ENCODE results near the gene C16orf74.
A peak's percentile ranks its signal among the peaks of the same experiment; 100 is the strongest.

C16orf74 gene

DNA sequence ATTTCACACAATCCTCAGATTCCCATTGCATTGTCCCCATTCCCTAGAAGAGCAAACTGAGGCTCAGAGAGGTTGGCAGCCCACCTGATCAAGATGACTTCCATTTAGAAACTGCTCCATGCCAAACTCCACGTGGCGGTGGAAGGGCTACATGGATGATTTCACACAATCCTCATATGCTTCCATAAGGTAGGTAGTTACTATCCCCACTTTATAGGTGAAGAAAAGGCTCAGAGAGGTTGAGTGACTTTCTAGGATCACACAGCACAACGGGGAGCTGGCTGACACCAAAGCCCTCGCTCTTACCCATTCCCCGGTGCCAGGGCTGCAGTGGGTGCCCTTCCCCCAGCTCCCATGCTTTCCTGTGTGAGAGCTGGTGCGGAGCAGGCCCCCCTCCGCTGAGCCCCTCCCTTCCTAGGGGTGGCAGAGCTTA, 52.4 kb downstream of the C16orf74 start:
- DNase-seq (ENCODE audit: extremely low read depth in 1 of 2, low read depth in 1 of 2) = no peak

DNA sequence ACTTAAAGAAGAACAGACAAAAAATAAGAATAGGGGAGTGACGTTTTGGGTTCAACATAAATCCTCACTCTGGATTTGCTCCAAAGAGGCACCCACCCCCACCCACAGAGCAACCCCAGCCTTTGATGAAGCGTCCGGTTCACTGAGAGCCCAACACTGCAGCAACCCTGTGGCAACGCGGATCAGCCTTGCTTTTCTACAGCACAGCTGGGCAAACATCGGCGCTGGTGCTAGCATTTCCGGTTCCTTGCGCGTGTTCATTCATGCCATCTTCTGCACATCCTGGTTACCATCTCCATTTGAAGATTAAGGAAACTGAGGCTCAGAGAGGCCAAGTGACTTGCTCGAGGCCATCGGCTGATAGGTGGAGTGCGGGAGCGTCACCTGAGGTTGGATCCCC, 53.5 kb downstream of the C16orf74 start:
- DNase-seq (ENCODE audit: extremely low read depth in 1 of 2, low read depth in 1 of 2) = no peak

DNA sequence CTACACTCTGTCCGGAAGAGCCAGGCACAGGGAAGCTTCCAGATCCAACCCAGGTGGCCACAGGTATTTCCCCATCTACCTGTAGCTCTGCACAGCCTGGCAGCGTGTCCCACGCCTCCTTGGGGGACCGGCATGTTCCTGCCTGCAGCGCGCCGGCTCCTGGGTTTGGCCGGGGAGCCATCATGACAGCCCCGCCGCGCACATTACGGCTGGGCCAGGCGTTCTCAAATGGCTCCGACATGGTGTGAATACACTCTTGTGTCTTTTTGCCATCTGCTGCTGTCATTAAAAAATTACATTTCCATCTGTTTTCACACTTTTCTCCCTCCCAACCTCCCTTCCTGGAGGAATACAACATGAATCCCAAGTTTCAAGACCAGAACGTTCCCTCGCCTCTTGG, 54.1 kb downstream of the C16orf74 start:
- DNase-seq (ENCODE audit: extremely low read depth in 1 of 2, low read depth in 1 of 2) = no peak

DNA sequence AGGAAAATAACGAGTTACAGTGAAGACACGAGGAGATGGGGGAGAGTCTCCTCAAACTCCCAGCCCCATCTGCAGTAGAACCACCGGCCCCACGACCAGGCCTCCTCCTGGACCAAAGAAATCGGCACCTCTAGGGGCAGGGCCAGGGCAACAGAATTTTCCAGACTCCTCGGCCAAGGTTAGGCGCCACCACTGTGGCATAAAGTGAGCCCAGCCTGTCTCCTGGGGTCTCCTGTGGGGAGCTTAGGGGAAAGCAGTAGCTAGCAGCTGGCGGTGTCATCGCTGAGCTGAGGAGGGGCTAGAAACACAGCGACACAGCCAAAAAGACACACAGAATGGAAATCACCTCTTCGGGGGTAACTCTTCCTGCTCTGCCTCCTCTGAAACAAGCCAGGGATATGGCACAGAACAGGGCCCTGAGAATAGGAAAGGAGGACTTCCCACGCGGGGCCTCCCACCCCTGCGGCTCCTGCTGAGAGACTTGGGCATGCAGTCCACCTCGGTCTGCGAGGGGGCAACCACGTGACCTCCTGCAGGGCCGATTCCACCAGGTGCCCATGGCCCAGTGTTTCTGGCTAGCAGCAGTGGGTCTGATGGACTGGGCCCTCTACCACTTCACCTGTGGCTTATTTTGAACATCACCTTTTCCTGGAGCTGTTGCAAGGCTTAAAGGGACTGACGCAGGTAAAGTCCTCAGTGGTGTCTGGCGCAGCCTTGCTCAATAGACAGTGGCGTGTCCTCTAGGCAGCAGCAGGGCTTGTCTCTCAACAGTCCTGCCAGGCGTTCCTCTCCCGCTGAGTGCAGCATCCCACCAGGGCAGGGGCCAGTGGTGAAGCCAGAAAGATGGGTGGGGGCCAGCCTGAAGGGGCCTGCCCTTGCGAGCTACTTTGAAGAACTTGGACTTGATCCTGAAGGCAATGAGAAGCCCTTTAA, 55.4 kb downstream of the C16orf74 start:
- no peak for DNase-seq (ENCODE audit: extremely low read depth in 1 of 2, low read depth in 1 of 2)

DNA sequence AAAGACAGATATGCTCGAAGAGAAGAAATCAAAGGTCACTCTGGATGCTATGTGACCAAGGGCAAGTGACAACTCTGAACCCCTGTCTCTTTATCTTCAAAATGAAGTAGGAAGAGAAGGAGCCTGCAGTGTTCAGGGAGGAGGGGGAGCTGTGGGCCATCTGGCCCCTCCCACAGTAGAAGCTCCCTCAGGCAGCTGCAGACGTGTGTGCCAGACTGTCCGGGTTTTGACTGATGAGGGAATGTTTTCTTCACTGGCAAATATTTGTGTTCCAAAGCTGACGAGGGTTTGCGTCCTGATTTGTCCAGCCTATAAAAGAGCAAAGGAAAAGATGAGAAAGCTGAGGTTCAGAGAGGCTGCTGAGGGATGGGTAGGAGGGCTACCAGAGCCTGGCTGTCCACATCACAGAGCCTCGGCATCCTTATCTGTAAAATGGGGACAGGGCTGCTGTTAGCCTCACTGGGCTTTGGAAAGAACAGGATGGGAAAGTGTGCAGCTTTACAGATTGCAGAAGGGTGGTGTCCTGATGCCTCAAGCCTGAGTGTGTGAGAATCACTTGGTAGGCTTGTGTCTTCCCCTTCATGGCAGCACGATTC, 60.3 kb downstream of the C16orf74 start:
- DNase-seq (ENCODE audit: extremely low read depth in 1 of 2, low read depth in 1 of 2) = no peak

DNA sequence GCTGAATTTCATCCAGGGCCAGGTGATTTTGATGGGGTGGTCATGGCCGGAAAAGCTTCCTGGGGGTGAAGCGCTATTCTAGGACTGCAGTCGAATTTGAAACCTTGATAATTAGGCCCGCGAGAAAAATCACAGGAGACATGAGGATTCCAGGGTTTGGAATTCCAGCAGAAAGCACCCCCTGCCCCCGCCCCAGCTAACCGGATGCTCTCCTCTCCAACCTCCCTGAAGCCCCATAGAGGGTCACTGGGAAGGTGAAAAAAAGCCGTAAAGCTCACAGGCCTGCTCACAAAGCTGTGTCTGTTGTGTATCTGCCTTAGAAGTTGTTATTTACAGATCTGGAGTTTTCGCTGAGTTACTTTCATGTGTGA, 61.0 kb downstream of the C16orf74 start:
- no peak for DNase-seq (ENCODE audit: extremely low read depth in 1 of 2, low read depth in 1 of 2)

DNA sequence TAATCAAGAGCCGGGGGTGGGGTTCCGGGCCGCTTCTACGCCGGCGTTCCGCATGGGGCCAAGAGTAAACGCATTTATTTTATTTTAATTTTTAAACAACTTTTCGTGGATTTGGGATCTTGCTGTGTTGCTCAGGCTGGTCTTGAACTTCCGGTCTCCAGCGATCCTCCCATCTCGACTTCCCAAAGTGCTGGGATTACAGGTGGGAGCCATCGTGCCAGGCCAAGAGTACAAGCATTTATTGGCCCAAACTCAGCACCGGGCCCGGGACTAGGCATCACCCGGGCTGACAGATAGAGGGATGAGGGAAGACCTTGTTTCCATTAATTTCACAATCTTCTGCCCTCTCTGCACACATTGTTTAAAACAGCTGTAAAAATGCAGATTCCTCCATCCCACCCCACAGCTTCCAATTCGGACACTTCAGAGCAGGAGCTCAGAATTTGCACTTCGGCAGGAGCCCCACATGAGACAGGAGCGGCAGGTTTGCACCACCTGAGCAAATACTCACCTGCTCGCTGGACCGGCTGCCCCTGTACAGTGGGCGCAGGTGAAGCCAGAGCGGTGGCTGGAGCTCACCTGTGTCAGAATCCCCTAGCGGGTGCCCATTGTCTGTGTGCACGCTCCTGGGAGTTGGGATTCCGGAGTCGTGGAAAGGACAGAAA, 61.5 kb downstream of the C16orf74 start:
- DNase-seq (ENCODE audit: extremely low read depth in 1 of 2, low read depth in 1 of 2) = no peak

DNA sequence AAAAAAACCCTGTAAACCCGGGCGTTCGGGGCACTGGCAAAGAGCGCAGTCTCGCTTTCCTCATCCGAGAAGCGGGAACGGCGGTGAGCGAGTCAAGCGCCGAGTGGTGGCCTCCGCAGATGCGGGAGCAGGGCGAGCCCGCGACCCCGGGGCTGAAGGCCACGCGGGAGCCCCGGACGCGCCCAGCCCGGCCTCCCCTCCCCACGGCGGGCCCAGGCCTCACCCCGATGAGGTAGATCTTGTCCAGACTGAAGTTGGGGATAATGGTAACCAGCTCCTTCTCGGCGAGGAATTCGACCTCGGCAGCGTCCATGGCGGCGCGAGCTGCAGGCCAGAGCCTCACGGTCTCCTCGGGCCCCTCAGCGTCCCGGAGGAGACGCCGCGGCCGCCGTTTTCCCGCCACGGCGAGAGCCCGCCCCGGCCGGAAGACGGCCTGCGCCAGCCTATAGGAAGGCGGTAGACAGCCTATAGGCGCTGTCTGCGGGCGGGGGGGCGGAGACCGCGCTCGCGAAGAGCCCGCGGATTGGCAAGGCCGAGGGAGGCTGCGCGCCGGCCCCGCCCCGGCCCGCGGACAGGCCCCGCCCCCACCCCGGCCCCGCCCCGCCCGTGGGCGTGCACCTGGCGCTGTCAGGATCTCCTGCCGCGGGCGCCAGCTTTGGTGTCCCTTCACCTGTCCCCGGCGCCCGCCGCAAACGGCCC, 62.2 kb downstream of the C16orf74 start, which contains the start of gene GINS2:
Gene GINS2 (minus strand): TSS at position 369 of the 699 bp plus-strand sequence. CDS start 56 bp downstream, at position 313.
- peak; percentile 61 to 85 for DNase-seq (ENCODE audit: extremely low read depth in 1 of 2, low read depth in 1 of 2)

DNA sequence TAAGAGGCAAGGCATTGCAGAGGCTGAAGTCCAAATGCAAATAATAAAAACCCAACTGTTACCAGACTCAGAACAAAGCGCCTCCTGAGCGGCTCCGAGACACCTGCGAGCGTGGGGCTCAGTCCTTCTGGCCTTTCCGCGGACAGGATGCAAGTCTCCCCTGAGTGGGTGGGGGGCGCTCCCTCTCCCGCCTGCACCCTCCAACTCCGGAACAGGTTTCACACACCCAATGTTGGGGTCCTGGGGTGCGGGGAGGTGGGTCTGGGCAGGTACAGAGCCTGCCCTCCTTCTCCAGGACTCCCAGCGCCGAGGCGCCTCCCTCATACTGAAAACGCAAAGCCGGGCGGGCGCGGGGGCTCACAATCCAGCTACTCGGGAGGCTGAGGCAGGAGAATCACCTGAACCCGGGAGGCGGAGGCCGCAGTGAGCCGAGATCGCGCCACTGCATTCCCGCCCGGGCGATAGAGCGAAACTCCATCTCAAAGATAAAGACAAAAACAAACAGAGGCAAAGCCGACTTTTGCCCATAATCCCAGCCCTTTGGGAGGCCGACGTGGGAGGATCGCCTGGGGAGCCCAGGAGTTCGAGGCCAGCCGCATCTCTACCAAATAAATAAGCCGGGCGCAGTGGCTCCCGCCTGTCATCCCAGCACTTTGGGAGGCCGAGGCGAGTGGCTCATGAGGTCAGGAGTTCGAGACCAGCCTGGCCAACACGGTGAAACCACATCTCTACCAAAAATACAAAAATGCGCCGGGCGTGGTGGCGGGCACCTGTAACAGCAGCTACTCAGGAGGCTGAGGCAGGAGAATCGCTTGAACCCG, 63.0 kb downstream of the C16orf74 start:
- DNase-seq (ENCODE audit: extremely low read depth in 1 of 2, low read depth in 1 of 2) = no peak

DNA sequence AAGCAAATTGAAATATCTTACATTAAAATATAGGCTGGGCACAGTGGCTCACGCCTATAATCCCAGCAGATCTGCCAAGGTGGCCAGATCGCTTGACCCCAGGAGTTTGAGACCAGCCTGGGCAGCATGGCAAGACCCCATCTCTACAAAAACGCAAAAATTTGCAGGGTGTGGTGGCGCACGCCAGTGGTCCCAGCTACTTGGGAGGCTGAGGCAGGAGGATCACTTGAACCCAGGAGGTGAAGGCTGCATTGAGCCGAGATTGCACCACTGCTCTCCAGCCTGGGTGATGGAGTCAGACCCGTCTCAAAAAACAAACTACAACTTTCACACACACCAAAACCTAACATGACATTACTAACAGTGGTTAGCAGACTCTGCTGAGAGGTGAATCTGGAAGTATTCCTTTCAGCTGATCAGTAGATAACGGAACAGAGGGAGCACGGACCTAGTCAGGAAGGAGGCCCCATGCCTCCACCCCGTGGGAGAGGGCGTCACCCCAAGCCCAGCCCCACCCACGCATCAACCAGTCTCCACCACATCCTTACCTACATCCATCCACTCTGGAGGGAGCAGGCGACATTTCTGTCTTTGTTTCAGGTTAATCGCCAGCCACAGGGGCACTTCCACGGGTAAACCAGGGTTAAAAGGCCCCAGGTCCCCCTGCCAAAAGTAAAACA, 63.8 kb downstream of the C16orf74 start:
- no peak for DNase-seq (ENCODE audit: extremely low read depth in 1 of 2, low read depth in 1 of 2)

DNA sequence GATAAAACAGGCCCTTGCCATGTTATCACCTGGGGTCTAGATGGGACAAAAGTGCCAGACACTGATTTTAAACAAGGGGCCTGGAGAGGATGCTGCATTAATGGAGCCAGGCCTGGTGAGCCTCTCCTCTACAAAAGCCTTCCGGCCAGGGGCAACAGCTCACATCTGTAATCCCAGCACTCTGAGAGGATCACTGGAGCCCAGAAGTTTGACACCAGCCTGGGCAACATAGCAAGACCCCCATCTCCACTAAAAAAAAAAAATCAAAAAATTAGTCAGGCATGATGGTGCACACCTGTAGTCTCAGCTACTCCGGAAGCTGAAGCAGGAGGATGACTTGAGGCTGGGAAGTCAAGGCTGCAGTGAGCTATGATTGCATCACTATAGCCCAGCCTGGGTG, 65.6 kb downstream of the C16orf74 start:
- DNase-seq (ENCODE audit: extremely low read depth in 1 of 2, low read depth in 1 of 2) = no peak

DNA sequence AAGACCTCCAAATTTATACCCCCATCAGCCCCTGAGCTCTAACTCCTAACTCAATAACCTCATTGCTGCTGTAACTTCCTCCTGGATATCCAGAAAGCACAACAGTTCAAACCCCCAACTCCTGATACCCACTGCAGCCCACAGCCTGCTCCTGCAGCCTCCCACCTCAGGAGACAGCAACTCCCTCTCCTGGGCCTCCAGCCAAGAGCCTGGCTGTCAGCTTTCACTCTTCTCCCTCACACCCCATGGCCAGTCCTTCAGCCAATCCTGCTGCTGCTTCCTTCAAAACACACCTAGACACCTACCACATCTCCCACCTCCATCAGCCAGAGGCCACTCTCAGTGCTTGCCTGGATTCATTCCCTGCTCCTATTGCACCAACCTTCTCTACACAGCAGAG, 67.5 kb downstream of the C16orf74 start:
- DNase-seq (ENCODE audit: extremely low read depth in 1 of 2, low read depth in 1 of 2) = no peak

DNA sequence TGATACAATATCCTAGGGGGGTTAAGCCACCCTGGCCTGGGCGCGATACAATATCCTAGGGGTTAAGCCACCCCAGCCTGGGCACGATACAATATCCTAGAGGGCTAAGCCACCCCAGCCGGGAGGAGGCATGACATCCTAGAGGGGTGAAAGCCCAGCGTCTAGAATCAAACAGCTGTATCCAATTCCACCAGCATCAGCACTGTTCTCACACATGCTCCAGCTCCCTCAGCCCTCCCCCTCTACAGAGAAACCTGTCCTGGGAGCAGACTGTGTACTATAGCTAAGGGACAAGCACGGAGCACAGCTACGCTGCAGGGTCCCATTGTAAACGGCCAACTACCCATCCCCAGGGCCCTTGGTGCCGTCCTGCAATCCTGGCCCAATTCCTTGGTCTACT, 68.4 kb downstream of the C16orf74 start:
- DNase-seq (ENCODE audit: extremely low read depth in 1 of 2, low read depth in 1 of 2) = no peak

DNA sequence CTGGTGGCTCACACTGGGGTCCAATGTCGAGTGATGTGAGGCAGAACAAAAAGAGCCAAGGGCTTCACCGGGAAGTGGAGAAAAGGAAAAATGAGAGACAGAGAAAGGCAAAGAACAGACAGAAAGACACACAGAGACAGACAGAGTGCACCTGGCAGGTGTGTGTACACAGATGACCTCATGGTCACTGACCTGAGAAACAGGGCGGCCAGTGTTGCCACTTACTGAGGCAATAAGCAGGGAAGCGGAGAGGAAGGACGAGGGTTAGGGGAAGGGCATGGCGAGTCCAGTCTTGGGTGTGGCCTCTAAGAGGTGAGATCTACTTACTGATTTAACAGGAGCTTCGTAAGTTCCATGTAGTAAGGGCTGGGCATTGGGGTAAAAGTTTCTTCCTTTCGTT, 69.6 kb downstream of the C16orf74 start:
- no peak for DNase-seq (ENCODE audit: extremely low read depth in 1 of 2, low read depth in 1 of 2)

DNA sequence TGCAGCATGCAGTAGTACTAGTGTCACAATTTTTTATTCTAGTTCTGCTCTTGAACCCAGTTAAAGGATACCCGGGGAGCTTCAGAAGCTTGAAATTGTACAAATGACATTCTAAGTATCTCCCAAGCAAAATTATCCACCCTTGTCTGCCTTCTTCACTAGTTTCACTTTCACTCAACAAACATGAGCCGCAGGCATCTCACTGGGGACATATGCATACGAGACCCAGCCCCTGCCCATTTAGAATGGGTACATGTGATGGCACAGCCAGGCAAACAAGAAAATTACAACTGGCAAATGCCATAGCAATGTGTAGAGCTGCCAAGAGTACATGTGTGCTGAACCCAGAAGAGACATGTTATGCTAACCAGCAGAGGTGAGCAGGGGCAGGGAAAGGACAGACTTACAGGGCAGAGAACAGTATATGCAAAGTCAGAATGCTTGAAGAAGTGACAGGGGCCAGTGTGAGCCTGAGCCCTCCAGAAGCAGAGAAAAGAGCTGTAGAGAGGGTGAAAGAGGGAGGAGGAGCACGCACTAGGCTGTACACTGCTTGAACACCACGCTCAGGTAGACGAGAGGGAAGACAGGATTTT, 70.4 kb downstream of the C16orf74 start:
- DNase-seq (ENCODE audit: extremely low read depth in 1 of 2, low read depth in 1 of 2) = no peak

DNA sequence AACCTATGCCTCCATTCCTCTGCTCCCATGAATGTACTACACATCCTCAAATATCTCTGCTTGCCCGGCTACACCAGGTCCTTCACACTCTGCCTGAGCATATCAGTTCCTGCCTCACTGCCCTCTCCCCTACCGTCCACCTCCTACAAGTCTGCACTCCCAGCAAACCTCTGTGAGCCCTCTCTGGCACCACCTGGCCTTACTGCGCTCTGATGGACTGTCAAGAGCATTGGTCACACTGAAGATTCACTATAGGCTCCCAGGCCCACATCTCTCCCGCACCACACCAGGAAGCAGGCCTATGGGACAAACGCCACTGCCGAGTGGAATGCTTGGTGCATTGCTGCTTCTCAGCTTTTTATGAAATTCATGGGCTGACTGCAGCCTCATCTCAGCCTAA, 71.0 kb downstream of the C16orf74 start:
- DNase-seq (ENCODE audit: extremely low read depth in 1 of 2, low read depth in 1 of 2) = no peak

DNA sequence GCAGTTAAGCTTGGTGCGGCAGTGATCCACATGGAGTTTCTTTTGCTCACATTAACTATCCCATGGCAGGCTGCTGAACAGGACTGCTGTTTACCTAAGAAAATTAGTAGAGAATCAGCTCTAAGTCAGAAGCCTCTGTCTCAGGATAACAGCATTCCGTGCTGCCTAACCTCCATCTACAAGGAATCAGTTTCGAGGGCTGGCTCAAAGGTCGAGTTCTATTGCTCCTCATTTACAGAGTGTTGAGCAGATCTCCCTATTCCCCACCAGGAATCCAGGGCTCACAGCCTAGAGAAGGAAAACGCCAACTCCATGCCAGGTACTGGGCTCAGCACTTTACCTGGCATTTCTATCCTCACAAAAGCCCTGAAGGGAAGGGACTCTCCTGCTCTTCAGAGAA, 72.1 kb downstream of the C16orf74 start:
- no peak for DNase-seq (ENCODE audit: extremely low read depth in 1 of 2, low read depth in 1 of 2)

DNA sequence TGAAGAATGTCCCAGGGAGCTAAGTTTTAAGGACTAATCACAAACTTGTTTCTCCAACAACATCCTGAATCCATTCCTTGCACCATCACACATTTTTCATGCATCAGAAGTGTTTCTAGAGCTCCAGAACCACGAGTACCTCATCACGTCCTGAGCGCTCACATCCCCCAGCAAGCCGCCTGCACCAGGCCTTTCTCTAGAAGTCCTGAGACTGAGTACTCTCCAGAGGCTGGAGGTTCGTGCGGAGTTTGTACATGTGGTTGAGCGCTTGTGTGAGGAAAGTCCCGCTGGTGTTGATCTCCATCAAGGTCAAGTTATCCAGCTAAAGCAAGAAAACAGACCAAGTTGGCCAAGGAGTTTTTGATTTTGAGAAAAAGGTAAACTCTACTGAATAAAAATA, 72.9 kb downstream of the C16orf74 start:
- no peak for DNase-seq (ENCODE audit: extremely low read depth in 1 of 2, low read depth in 1 of 2)

DNA sequence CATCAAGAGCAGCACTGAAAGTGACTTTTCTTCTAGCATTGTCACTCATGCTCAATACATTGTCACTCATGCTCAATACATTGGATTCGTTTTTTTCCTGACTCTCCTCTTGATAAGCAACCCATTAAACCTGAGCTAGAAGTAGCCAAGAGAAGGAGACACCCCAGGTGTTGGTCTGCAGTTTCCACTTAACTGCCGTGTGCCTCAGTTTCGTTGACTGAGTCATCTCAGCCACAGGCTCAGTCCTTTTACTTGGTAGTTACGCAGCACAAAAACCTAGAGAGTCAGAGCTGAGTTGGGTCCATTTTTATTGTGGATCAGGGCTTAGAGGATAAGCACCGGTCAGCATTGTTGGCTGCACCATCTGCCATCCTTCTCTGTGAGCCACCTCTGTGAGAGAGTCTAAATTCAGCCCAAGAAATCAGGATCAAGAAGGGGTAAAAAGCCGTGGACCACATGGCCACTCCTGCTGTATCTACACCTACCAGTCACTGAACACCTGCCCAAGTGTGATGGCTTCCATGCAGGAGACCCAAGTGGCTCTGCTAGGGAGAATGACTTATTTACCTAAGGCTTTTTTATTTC, 73.4 kb downstream of the C16orf74 start:
- DNase-seq (ENCODE audit: extremely low read depth in 1 of 2, low read depth in 1 of 2) = no peak
